CD4-positive, alpha-beta T cell treated with Interleukin-12 subunit alpha and Interleukin-12 subunit beta, for 1 hour (primary cell): ENCODE results near the gene CCDC12.
A peak's percentile ranks its signal among the peaks of the same experiment; 100 is the strongest.

ENCODE experiments used
- DNase-seq: peaks from one replicate; pipeline ENCODE4 v3.0.0-alpha.2; 2020

CCDC12 gene

DNA sequence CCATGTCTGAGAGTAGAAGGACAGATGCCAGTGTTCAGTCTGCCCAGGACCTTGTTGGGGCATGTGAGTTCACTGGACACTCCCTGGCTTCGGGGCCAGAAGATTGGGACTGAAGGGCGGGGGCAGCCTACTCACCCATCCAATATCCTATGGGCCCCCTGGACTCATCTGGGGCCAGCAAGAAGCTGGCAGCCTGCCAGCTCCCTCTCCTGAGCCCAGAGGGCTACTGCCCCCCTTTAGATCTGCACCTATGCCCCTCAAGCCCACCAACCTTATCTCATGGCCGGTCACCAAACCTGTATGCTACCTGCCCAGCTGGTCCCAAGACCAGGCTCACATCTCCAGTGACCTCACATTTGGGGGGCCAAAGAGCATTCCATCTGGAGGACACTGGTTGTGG, 90.9 kb downstream of the CCDC12 start:
- DNase-seq = no peak

DNA sequence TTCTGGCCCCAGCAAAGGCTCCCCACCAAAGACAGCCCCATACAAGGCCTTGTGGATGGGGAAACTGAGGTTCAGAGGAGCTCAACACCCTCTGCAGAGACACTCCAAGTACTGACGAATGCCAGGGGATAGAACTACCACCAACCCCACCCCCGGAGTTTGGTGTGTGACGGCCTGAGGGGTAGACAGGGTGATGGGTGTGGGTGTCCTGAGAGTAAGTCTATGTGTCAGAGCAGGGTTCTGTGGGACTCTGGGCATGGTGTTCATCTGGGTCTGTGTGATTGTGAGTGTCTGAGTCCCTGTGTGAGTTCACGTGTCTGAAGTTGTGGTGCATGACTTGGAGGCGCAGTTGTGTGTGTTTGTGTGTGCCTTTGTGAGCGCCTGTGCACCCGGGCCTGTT, 91.6 kb downstream of the CCDC12 start:
- no peak for DNase-seq

DNA sequence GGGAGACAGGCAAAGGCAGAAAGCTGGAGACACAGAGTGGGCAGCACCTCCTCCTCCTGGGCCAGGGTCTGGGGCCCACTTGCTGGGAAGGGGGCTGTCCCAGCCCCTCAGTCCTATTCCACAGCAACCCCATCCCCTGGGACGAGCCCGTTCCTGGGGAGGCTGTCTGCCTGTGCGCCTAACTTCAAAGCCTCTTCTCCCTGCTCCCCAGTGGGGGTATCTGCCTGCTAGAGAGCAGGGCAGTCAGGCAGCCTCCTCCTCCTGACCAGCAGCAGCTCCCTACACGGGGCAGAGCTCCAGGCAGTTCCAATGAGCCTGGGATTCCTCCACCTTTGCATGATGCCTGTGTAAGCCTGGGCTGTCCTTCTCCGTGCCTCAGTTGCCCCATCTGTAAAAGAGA, 92.1 kb downstream of the CCDC12 start:
- no peak for DNase-seq

DNA sequence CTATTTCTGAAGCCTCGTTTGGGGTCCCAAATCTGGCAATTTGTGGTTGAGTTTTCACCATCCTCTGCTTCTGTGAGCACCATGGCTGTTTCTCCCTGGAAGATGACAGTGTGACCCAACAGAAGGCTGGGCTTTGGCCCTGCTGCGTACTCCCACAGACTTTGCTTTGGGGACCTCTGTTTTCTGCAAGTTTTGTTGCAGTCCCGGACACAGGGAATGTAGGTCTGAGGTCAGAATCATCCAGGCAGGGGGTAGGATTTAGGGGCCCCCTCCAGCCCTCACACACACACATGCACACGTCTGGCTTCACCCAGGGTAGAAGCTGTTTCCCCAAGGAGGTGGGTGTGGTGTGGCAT, 92.7 kb downstream of the CCDC12 start:
- no peak for DNase-seq

DNA sequence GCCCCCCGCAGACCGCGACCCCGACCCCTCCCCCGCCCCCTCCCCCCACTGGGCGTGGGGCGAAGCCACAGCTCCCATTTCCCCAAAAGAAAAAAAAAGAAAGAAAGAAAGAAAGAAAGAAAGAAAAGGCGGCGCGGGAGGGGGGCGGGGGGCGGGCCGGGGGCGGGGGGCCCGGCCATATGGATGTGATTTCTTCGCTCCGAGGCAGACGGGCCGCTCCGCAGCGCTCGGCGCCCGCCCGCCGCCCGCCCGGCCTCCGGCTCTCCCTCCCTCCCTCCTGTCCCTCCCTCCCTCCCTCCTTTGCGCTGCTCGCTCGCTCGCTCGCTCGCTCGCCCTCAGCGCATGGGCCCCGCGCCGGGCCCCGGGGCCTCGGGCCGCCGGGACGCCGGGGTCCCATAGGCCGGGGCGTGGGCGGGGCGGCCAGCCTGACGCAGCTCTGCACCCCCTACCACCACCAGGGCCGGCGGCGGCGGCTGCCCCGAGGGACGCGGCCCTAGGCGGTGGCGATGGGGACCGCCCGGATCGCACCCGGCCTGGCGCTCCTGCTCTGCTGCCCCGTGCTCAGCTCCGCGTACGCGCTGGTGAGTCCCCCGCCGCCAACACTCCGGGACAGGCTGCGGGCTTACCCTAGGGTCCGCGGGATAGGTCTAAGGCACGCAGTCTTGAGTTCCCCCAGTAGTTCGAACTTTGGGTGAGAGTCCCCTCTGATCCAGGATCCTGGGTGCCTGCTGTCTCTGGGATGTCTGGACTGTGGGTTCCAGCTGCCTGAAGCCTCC, 93.3 kb downstream of the CCDC12 start:
- peak; percentile 24 for DNase-seq

DNA sequence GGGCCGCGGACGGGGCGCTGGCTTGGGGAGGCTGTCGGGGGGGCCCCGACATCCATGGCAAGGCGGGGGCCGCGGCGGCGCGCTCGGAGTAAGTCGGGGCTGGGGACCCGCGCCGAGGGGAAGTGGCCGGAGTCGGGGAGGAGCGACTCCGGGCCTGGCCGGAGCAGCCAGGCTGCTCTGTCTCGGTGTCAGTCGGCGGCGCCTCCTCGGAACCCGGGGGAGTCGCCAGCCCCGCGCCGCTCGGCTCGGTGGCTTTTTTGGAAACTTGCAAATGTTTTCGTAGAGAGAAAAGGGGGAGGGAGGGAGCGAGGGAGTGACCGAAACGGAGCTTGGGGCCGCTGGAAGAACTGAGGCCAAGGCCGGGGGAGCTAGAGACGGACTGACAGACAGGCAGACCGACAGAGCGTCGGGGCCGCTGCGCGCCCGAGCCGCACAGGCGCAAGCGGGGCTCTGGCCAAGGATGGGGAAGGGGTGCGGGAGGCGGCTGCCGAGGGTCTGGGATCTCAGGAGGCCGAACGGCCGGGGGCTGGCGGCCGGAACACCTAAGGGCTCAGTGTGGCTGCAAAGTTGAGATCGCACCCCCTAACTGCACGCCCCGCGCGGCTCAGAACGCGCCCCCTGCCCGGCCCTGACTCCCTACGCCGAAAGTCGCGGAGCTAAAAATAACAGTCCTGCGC, 94.0 kb downstream of the CCDC12 start:
- no peak for DNase-seq

DNA sequence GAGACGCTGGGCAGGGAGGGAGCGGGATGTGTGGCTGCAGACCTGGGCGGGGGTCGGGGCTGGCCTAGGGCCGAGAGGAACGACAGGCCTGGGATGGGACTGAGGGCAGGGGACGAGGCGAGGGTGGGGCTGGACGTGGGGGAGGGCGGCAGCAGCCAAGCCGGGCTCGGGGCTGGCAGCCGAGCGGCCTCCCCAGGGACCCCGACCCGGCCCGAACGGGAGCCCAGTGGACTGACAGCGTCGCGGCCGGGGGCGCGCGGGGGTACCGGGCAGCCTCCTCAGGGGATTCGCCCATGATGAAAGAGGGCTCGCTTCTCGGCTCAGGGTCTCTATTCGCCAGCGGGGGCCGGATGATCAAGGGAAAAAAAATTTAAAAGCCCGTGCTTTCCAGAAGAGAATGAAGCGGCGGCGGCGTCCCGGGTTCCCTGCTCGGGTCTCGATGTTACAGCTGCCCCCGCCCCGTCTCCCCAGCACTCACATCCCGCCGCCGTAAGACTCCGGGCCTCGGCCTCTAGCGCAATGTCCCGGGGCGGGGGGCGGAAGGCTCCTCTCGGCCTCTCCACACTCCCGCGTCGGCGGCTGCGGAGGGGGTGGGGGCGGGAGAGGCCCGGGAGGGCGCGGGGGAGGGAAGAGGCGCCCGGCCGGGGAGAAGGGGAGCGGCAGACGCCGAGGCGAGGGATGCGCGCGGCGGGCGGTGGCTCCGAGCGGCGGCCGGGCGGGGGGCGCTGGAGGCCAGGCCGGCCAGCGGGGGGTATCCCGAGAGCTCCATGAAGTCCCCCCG, 94.8 kb downstream of the CCDC12 start:
- peak; percentile 7 for DNase-seq

DNA sequence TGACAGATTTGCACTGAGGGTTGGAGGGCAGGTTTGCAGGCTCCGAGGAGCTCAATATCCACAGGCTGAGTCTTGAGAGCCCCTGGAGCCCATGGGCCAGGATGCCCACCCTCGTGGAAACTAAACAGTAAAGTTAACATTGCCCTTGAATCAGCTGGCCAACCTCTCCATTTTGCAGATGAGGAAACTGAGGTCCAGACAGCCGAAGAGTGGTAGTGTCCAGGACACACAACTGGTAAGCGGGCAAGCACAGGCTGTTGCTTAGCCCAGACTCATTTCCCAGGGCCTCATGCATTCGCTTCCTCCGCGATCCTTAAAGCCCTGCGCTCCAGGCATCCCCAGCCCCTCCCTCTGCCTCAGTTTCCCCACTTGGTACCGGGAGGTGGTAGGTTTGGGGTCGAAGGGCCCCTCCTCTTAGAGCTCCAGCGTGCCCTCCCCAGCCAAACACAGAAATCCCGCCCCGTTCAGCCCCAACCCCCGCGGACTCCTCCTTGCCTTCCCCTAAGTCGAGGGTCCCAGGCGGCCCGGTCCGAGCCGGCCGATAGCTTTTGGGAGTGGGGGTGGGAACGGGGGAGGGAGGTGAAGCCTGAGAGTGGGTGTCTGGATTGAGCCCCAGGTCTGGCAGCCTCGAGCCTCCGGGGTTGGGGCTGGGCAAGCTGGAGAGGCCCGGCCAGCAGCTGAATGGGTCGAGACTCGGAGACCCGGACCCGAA, 95.5 kb downstream of the CCDC12 start:
- no peak for DNase-seq

DNA sequence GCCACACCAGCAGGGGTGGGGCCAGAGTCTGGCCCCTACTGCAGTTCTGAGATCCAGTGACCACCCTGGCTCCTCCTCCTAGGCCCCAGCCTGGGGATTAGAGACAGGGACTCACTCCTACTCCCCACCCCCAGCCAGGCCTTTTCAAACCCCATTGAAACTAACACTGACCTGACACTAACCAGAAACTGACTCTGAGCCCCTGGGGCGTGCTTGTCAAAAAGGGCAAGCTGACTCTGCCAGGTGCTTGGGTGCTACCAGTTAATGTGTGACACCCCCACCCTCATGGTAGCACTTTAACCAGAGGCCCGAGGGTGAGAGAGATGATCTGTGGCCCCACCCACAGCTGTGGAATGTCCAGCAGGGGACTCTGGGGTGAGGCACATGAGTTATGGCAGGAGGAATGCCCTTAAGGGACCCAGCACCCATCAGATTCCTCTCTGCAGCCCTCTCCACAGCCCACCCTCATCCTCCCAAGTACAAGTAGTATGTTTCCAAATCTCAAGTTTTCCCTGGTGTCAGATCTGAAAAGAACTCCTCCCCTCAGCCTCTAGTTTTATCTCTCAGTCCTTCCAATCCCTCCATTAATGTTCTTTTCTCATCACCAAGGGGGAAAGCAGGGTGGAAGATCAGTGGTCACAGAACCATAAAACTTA, 97.6 kb downstream of the CCDC12 start:
- no peak for DNase-seq

DNA sequence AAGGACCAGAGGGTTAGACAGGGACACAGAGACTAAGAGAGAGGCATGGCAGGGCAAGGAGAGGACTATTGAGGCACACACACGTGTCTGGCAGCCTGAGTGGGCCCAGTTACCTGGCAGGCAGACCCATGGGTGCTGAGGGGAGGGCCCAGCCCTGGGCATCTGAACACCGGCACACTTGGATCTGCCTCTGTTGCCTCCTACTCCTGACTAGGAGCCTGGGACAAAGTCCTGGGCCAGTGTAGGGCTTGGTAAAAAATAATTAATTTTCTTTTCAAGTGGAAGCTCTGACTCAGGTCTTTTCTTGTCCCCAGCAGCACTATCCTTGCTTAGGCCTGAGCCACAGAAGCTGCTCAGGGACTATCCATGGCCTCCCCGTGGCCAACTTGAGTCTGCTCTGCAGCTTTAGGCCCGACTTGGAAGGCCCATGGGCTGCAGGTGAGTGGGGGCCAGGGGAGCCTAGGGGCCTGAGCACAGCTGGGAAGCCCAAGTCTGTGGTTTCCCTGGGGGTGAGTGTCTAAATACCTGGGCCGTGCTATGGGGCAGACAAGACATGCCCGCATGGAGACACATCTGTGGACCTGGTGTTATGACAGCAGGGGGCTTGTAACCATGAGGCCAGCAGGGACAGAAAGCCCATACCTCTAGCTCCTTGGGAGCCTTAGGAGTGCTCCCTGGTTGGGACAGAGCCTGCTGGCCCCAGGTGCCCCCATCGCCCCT, 99.0 kb downstream of the CCDC12 start, which contains the start of gene PTH1R:
Gene PTH1R (plus strand): TSS at position 316 of the 720 bp plus-strand sequence. CDS start 5,839 bp downstream, outside the sequence.
- no peak for DNase-seq

DNA sequence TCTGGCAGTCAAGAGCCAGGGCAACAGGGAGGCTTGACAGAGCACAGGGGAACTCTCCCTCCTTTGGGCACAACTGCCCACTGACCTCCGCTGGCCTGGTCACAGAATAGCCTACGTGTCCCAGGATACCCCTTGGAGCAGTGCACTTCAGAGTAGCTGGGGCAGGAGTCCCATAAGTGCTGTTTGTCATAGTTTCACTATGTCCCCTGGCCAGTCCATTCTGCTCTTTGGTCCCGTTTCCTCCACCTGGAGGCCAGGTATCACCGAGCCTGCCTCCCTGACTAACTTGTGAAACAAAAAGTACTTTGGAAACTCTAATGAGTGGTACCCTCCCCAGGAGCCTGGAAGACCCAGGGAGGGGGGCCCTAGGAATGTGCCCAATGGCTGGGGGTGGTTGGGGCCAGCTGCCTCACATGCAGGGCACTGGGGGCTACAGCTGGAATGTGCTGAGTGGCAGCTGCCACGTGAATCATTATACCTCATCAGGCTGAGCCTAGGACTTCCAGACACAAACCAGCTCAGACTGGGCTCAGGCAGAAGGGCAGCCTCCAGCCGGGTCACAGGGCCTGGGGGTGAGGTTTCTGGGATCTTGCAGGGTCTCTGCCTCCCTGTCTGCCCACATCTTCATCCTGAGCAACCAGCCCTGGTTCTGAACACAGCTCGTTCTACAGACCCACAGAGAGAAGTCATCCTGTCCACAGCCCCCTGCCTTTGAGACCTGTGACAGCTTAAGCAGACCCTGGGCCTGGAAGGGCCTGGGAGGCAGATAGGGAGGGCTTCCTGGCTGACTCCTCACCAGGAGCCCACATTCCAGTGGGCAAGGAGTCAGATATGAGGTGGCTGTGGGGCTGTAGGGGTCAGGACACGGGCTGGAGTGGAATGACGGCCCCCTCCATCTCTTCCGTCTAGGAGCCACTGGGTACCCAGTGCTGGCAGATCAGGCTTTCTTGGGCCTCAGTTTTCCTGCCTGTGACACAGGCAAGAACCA, 99.9 kb downstream of the CCDC12 start:
- DNase-seq = no peak

DNA sequence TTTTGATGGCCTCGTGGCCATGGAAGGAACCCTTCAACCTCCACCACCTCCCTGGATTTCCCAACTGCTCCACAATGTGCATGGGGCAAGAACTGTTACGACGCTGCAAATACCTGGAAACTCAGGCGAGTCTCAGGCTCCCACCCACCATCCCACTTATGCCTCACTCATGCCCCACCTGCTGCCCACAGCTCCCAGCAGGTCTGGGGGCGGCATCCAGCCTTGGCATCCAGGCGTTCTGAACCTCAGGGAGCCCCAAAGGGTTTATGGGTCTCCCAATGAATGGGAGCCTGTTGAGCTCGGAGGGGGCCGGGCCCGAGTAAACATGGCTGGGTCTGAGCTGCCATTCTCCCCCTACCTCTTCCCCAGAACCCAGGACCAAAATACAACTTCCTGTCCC, 101.0 kb downstream of the CCDC12 start:
- DNase-seq = no peak

DNA sequence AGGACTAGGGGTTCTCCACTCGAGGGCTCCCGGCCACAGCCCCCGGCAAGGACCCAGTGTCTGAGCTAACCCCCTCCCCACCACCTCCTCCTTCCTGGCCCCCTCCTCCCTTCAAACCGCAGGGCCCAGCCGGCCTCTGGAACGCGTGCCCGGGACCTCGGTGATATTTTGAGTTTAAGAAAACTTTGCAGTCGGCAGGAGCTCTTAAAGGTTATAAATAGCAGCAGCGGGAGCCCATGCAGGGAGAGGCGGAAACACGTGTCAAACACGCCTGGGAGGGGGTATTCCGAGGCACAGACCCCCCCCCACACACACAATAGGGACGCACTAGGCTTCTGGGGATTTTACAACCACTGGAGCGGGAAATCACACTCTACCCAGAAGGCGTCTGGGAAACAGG, 102.1 kb downstream of the CCDC12 start:
- no peak for DNase-seq

DNA sequence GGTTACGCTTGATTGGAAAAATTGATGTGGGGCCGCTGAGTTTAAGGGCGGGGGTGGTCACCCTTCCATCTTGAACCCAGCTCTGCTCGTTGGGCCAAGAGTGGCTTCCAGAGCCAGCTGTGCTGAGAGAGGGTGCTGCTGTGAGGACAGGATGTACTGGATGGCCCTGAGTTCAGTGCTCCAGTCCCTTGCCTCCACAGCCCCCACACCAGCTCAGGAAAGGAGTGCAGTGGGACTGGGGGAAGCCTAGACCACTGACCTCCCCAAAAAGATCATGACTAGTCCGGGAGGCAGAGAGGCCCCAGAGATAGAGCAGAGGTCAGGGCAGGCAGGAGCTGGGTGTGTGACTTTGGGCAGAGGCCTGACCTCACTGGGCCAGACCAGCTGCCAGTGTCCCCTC, 103.0 kb downstream of the CCDC12 start:
- DNase-seq = no peak
